KOPT-K1 (cell line): ENCODE measurements around the gene KRTAP5-2.

ENCODE experiments used
- H3K27ac ChIP-seq: fragments of 200-600 bp; sonication (generic); 2 replicates; pipeline ENCODE4 v1.5.1; 2016; ENCODE audit warnings: antibody characterized with exemption, mild to moderate bottlenecking, low read depth, low read length; ENCODE audit not compliant: poor library complexity, severe bottlenecking
- H3K36me3 ChIP-seq: fragments of 200-600 bp; sonication (generic); 2 replicates; pipeline ENCODE4 v1.5.1; 2017; ENCODE audit warnings: antibody characterized with exemption, mild to moderate bottlenecking, low read length, moderate library complexity; ENCODE audit not compliant: insufficient read depth
- H3K9me3 ChIP-seq: fragments of 200-600 bp; sonication (generic); 2 replicates; pipeline ENCODE4 v1.5.1; 2017; ENCODE audit warnings: antibody characterized with exemption, low read length, mild to moderate bottlenecking; ENCODE audit not compliant: insufficient read depth, poor library complexity, severe bottlenecking

The KRTAP5-2 gene

DNA sequence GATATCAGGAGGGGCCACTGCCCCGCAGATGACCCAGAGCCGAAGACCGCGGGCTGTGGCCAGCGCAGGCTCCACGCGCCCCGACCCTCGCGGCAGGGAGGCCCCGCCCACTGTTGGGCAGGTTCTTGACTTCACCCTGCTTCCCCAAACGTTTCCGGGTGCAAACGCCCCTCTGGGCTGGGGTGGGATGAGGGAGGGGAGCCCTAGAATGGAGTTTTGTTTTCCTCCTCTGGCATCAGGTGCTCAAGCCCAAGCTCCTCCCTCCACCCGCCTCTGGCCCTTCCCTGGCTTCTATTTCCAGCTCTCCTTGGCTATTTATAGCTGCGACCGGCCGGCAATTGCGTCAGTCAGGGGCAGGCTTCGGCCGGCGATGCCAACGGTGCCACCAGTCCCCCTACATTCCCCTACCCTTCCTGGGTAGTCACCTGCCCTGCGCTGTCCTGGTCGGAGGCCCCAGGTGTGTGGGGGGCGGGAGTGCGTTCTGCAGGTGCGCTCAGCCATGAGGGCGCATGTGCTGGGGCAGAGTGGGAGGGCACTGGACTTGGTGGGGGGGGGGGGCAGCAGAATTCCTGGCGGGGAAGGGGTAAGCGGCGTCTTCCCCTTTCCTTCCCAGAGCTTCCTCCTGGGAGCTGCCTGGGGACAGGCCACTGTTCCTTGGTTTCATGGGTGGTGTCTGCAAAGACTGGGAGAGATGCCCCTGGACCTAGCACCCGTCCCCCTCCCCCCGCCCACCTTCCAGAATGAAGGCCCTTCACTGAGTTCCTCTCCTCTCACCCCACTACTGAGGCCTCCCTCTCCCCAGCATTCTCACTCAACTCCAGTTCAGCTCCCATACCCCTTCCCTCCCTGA, 49.6 kb downstream of the KRTAP5-2 start:
- Histone ChIP-seq H3K27ac (no peak overlapping the region), H3K9me3 (no peaks in the 10 kb centered on the region), H3K36me3 (no peaks in the 10 kb centered on the region)

DNA sequence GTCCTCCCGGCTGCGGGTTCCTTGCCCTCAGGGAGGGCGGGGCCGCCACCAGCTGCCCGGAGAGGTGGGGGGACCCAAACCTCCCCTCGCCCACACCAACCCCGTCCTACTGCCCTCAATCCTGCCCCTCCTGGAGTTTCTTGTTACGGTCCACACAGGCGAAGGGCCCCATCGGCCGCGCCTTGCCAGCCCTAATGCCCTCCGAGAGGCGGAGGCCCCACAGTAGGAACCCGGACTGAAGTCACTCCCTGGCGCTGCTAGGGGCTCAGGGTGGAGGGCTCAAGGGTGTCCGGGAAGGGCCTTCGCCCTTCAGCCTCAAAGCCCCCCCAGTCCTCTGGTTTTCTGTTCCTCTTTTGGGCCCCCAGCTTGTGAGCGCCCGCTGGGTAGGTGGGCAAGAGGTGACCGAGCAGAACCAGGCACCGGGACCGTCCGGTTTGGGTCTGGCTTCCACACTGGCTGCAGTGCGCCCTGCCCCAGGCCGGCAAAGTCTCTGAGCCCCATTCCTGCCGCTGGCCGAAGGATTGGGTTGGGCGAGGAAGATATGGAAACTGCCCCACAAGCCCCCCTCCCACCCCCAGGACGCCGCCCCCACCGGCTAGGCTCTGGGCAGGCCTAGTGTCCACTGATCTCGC, 50.5 kb downstream of the KRTAP5-2 start:
- Histone ChIP-seq H3K9me3 (no peaks in the 10 kb centered on the region), H3K36me3 (no peaks in the 10 kb centered on the region), H3K27ac (no peak overlapping the region)
